GM23338 (cell line): Measurements from ENCODE around the gene LLGL2.

ENCODE experiments used
- CREB1 ChIP-seq: fragments of 250-450 bp; sonication (Bioruptor Pico); IDR thresholded peaks from 2 replicates; pipeline ENCODE4 v1.5.0; 2020; ENCODE audit warnings: low read depth, mild to moderate bottlenecking, moderate library complexity
- CTCF ChIP-seq, 2 experiments: fragments of 200-600 bp in 1 of 2; sonication (generic) in 1 of 2; conservative IDR thresholded peaks; 2 replicates each; pipeline versions ENCODE4 v1.5.1 to v1.6.1; 2016 to 2017; ENCODE audit warnings: antibody characterized with exemption in 2 of 2, low read depth in 2 of 2, mild to moderate bottlenecking in 2 of 2, moderate library complexity in 1 of 2
- ETS1 ChIP-seq: IDR thresholded peaks from 2 replicates; pipeline ENCODE4 v1.6.1; 2016; ENCODE audit warnings: antibody characterized with exemption
- EZH2 ChIP-seq: fragments of 200-600 bp; sonication (generic); IDR thresholded peaks from one replicate; pipeline ENCODE4 v1.8.0; 2017; ENCODE audit warnings: antibody characterized with exemption, mild to moderate bottlenecking, low read depth; ENCODE audit not compliant: unreplicated experiment
- EZH2phosphoT487 ChIP-seq: fragments of 200-600 bp; sonication (generic); IDR thresholded peaks from one replicate; pipeline ENCODE4 v1.8.1; 2018; ENCODE audit warnings: antibody characterized with exemption; ENCODE audit not compliant: unreplicated experiment
- JUNB ChIP-seq: IDR thresholded peaks from one replicate; pipeline ENCODE4 v1.6.1; 2016; ENCODE audit warnings: antibody characterized with exemption; ENCODE audit not compliant: unreplicated experiment
- NANOG ChIP-seq: IDR thresholded peaks from 2 replicates; pipeline ENCODE4 v1.6.1; 2016; ENCODE audit warnings: antibody characterized with exemption, borderline replicate concordance
- POLR2AphosphoS5 ChIP-seq: IDR thresholded peaks from 2 replicates; pipeline ENCODE4 v1.6.1; 2016; ENCODE audit warnings: antibody characterized with exemption, low read depth
- REST ChIP-seq: IDR thresholded peaks from one replicate; pipeline ENCODE4 v1.6.1; 2018; ENCODE audit warnings: antibody characterized with exemption; ENCODE audit not compliant: unreplicated experiment
- STAT1 ChIP-seq: IDR thresholded peaks from one replicate; pipeline ENCODE4 v1.6.1; 2016; ENCODE audit warnings: antibody characterized with exemption; ENCODE audit not compliant: unreplicated experiment
- ZNF114 ChIP-seq: fragments of 250-450 bp; sonication (Bioruptor Pico); IDR thresholded peaks from 2 replicates; pipeline ENCODE4 v1.5.0; 2020; ENCODE audit warnings: mild to moderate bottlenecking, moderate library complexity
- ZNF331 ChIP-seq: fragments of 250-450 bp; sonication (Bioruptor Pico); IDR thresholded peaks from 2 replicates; pipeline ENCODE4 v1.5.0; 2020; ENCODE audit warnings: low read depth, mild to moderate bottlenecking, moderate library complexity
- ZNF462 ChIP-seq: fragments of 250-450 bp; sonication (Bioruptor Pico); IDR thresholded peaks from 2 replicates; pipeline ENCODE4 v1.5.0; 2020; ENCODE audit warnings: mild to moderate bottlenecking, moderate library complexity

- TF ChIP-seq CTCF (conservative IDR thresholded peaks at IDR 0.05; ENCODE audit: low read depth in 2 of 2) (no peak), ZNF331 (CRISPR knock-in tag) (no peak), EZH2phosphoT487 (no peak), CREB1 (CRISPR knock-in tag) (no peak), ETS1 (no peak), STAT1 (no peak), EZH2 (no peak), POLR2AphosphoS5 (no peak), JUNB (no peak), REST (no peak), ZNF462 (CRISPR knock-in tag) (no peak), NANOG (no peak), ZNF114 (no peak)
Measured at GRCh38 chr17:75535871-75536270, 10.4 kb downstream of the LLGL2 start.
